SK-N-DZ (cell line): ENCODE data around the gene CCDC78.
A peak's percentile ranks its signal among the peaks of the same experiment; 100 is the strongest.
"Not testable (repeated sequence)": the region's sequence is repeated elsewhere in the genome, so short reads cannot be mapped to it uniquely, and the experiment has no call there.

Experiments
- DNase-seq: peaks from one replicate; pipeline ENCODE4 v3.0.0-alpha.2; 2015; ENCODE audit warnings: low spot score

Gene CCDC78

DNA sequence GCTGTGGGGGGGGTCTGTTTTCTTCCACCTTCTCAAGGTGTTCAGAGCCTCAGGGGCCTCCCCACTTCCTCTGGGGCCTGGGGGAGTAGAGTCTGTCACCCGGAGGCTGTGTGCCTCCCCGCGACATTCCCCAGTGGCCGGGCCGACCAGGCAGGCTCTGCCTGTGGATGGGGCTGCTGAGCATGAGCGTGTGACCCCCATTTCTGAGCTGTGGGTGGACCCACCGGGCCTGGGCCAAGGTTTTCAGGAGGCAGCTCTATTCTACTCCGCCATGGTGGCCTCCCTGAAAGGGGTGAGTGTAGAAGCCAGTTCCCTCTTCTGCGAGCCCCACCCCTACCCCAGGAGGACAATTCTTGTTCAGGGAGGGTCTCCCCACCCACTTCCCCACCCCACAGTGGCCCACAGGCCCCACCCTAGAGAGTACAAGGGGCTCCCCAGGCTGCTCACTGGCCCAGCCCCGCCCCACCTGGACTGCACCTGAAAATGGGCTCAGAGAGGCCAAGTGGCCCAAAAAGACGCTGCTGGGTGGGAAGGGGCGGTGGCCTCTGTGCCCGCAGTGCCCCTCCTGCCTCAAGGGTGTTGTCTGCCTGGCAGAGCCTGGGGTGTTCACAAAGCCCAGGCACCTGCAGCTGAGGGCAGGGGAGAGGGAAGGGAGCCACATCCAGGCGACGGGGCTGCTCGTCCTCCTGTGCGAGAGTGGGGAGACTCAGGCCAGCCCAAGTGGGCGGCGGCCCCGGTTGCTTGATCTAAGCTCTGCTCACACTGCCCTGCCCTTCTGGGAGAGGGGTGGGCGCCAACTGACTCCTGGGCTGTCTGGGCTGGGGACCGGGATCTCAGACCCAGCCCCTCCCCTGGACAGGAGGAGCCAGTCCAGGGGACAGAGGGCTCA lies 35.6 kb upstream of the CCDC78 start:
- DNase-seq, result no peak

GRCh38 chr16:760545-761343 lies 34.5 kb upstream of the CCDC78 start, which contains the start of gene MSLN:
TSS of gene MSLN (plus strand) at chr16:760734. CDS start at chr16:762681, 1,947 bp downstream.
- DNase-seq, result no peak

GRCh38 chr16:760065-760464 lies 33.8 kb upstream of the CCDC78 start:
- no peak for DNase-seq

DNA sequence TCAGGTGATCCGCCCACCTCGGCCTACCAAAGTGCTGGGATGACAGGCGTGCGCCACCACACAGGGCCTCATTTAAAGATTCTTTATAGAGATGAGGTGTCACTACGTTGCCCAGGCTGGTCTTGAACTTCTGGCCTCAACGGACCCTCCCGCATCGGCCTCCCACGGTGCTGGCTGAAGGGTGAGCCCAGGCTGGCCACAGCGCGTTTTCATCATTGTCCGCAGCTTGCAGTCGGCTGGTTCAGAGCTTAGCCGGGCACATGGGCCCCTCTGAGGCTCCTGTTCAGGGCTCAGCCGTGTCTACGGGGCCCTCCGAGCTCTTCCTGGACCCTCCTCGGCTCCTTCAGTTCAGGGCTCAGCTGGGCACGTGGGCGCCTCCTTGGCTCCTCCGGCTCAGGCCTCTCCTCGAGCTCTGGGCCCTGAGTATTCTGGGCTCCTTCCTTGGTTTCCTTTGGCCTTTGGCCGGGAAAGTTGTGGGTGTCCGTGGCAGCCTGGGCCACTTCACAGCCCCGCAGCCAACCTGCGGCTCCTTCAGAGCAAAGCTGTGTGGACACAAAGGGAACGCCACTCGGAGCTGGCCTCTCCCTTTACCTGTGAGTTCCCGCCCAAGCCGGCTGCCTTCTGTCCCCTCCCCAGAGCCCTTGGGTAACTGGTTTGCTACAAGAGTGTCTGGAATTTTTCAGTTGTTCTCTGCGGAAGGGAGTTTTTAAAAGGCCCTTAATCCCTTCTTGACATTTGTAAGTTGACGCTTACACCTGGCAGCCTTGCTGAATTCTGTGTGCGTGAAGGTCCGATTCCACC lies 33.1 kb upstream of the CCDC78 start:
- no peak for DNase-seq

DNA sequence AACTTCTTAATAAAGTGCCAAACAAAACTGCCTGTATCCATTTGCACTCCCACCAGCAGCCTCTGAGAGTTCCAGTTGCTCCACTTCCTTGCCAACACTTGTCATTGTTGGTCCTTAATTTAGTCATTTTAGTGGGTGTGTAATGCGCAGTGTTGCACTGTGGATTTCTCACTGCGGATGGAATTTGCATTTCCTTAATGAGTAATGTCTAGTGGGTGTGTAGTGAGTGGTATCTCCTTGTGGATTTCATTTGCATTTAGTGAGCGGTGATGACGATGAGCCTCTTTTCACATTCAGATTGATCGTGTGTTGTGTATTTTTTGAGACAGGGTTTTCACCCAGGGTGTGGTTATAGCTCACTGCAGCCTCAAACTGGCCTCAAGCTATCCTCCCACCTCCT lies 30.2 kb upstream of the CCDC78 start:
- no peak for DNase-seq

- DNase-seq, result no peak
Observed at GRCh38 chr16:754656-755055, 28.4 kb upstream of the CCDC78 start.

DNA sequence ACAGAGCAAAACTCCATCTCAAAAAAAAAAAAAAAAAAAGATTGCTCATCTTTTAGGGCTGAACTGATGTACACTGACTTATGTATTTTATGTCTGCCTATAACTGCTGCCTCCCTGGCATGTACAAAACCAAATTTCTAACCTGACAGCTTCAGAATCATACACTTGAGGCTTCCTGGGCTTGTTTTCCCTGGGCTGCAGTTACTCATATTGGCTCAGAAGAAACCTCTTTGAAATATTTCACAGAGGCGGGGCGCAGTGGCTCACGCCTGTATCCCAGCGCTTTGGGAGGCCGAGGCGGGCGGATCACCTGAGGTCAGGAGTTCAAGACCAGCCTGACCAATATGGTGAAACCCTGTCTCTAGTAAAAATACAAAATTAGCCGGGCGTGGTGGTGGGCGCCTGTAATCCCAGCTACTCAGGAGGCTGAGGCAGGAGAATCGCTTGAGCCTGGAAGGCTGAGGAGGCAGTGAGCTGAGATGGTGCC lies 27.9 kb upstream of the CCDC78 start:
- not testable (repeated sequence) for DNase-seq

DNA sequence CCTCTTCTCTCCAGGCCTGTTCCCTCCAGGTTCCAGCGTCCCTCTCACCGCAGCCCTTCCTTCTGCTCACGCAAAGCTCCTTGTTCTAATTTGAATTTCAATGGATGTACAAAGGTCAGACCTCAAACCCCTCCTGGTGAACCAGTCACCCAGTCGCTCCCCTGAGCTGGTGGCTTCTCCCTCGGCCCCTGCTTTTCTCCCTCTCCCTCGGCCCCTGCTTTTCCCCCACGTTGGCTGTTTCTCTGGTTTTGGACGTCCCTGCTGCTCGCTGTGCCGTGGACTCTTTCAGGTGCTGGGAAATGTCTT lies 25.7 kb upstream of the CCDC78 start:
- DNase-seq, result no peak

DNA sequence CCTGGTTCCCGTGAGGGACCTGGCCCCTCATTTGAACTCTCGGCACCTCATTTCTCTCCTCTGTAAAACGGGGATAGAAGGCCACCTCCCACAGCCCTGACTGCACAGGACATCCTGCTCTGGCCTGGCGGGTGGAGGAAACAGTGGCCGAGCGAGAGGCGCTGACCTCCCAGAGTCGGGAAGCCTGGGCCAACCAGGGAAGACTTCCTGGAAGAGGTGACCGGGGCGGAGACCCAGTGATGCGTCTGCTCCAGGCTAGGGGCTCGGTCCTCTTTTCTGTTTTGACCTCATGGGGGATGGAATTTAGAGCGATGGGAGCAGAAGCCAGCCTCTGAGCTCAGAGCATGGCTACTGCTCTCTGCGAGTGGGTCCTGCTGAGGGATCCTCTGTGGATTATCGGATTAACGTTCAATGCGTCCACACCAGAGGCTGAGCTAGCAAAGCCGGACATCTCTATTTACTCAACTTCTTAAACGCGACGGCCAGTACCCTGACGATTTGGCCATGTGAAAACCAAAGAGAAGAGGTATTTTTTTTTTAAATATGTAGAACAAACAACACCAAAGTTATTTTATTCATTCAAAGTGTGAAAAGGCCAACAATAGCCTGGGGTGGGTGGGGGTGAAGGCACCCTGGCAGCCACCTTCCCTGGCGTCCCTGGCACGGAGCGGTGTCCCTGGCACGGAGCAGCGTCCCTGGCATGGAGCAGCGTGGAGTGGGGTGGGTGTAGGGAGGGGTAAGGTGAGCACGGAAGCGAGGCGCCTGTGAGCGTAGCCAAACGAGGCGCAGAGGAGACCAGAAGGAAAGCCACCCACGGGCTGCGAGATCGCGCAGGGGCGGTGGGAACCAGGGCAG lies 25.1 kb upstream of the CCDC78 start:
- DNase-seq, result no peak

DNA sequence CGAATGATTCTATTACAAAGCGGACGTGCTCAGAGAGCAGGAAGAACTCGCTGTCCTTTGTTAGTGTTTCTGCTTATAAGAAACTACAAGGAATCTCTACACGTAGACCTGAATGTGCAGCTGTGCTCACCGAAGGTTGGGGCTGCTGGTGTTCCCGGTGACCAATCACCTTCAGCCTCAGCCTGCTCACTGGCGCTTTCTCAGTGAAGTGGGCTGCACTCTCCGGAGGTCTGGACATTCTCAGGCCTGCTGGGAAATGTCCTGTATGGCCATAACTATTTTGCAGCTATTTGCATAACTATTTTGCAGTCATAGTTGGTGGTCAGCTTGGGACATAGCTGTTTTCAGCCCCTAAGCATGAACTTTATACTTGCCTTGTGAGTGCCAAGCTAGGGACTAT lies 24.2 kb upstream of the CCDC78 start:
- DNase-seq, result peak; percentile 65

DNA sequence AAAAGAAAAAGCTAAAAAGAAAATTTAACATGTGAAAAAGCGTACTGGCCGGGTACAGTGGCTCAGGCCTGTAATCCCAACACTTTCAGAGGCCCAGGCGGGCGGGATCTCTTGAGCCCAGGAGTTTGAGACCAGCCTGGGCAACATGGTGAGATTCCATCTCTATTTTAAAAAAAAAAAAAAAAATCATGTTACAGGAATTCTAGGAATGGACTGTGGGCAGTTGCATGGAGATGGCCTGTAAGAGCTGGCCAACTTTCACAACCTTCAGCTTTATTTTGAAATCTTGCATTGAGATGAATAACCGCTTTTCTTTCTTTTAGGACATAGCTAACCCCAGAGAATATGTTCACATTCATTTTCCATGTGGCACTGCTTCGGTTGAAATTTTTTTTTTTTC lies 22.8 kb upstream of the CCDC78 start:
- DNase-seq, result no peak

DNA sequence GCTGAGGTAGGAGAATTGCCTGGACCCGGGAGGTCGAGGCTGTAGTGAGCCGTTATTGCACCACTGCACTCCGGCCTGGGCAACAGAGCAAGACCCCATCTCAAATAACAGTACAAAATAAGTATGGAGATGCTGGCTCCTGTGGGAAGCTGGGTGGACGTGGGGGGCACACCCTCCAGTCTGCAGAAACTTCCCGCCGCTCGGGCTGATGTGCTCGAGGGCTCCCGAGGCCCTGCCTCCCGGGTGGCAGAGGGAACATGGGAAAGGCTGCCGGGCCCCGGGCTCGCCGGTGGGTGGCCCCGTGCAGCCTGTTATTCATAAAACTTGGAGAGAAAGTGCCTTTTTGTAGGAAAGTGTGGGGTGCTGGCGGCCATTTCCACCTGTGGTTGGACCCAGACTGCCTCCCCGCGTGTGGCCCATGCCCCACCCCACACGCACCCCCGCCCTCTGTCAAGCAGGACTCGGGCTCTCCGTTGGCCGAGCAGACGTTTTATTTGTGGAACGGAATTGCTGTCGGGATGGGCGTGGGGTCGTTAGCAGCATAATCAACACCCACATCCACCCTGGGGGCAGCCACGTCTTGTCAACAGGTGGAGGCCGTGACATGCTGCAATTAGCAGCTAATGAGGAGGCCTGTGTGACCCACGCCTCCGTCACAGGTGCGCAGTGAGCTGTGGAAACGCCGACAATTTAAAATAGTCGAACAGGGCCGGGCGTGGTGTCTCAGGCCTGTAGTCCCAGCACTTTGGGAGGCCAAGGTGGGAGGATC lies 21.9 kb upstream of the CCDC78 start:
- DNase-seq, result no peak

DNA sequence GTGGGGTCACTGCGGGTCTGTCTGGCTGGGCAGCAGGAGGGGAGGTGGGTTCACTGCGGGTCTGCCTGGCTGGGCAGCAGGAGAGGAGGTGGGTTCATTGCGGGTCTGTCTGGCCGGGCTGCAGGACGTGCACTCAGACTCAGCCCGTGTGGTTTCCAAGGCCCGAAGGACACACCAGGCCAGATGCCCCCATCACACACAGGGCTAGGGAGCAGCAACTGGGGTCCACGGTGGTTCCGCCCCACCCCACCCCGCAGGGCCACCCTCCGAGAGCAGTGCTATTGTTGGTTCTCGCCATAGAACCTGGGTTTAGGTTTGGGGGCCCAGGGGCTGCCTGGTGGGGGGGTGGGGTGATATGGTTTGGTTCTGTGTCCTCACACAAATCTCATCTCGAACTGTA lies 20.4 kb upstream of the CCDC78 start:
- no peak for DNase-seq

DNA sequence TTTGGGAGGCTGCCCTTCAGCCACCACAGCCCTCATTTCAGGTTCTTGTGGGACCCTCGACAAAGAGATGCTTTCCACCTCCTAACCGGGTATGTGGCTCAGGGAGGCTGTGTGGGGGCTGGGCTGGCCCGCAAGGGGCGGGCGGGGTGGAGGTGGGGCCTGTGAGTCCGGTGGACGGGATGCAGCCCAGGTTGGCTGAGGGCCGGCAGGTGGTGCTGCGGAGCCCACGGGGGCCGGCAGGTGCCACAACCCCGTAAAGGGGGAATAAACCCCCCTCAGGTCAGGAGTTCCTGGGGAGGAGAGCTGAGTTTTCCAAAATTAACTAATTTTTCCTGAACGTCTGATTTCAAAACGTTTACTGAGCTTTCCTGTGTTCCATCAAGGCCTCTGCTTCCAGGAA lies 19.5 kb upstream of the CCDC78 start:
- DNase-seq, result peak; percentile 55

GRCh38 chr16:743794-744500 lies 17.7 kb upstream of the CCDC78 start:
- no peak for DNase-seq

DNA sequence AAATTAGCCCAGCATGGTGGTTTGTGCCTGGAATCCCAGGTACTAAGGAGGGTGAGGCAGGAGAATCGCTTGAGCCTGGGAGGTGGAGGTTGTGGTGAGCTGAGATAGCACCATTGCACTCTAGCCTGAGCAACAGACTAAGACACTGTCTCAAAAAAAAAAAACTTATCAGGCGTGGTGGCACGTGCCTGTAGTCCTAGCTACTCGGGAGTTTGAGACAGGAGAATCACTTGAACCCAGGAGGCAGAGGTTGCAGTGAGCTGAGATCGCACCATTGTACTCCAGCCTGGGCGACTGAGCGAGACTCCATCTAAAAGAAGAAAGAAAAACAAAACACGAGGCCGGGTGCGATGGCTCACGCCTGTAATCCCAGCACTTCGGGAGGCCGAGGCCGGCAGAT lies 16.7 kb upstream of the CCDC78 start:
- DNase-seq, result not testable (repeated sequence)

DNA sequence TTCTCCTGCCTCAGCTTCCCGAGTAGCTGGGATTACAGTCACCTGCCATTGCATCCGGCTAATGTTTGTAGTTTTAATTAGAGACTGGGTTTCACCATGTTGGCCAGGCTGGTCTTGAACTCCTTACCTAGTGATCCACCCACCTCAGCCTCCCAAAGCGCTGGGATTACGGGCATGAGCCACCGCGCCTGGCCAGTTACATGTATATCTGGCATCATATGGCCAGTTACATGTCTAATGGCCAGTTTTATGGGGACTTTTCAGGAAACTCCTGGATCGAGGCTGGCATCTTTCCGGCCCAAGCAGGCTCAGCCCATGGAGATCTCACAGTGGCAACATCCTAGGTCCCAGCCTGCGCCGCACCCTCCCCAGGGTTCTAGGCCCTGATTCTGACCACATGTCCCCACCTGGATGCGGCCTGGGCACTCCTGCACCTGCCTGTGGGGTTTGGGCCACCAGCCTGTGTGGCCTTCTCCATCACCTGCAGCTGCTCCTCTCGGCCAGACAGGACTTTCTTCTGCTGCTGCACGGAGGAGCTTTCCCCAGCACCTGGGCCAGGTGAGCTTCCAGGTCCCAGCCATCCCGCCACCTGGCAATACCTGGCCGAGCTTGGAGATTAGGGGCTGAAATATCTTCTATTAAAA lies 15.9 kb upstream of the CCDC78 start:
- DNase-seq, result no peak

- peak; percentile 83 for DNase-seq
Observed at GRCh38 chr16:740764-741505, 14.7 kb upstream of the CCDC78 start, which contains the start of gene CIAO3. TSS of gene CIAO3 (minus strand) at chr16:740997. CDS start at chr16:740985, 12 bp downstream.
